GM21717 (cell line): ENCODE results near the gene PLK2.

Experiments used
- ATAC-seq: cut with Tn5 transposase; IDR thresholded peaks from one replicate; pipeline ENCODE4 v1.9.1; 2021; ENCODE audit warnings: mild to moderate bottlenecking, moderate library complexity; ENCODE audit not compliant: unreplicated experiment

The PLK2 gene

DNA sequence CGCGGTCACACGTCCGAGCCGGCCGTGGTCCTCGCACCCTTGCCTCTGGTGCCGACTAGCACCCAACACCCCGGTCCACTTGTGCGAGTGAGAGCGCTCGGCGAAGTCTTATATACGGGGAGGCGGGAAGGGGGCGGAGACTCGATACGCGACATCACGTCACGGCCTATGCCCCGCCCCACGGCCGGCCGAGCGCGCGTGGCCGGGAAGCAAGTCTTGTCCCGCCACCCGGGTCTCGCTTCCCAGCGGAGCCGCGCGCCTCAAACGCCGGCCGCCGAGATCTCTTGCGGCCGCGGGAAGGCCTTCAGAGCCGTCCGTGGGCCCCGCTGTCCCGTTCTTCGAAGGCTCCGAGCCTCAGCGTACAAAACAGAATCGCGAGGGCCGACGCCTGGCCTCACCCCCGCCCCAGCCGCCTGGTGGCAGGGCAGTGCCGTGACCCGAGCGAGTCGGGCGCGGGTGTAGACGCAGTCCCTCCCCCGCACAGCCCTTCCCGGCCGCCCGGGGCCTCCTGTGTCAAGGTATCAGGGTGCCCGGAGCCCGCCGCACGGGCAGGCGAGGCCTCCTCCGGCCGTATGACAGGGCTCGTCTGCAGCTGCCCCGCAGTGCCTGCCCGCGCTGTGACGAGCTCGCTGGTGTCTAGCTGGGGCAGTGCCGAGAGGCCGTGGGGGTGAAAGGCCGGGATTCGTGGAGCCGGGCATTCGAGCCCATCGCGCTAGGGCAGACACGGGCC is at the start of gene PLK2:
TSS of gene PLK2 (minus strand) at position 85 of the 730 bp plus-strand sequence. CDS start 127 bp downstream, outside the sequence.
- ATAC-seq = peak; percentile 85

DNA sequence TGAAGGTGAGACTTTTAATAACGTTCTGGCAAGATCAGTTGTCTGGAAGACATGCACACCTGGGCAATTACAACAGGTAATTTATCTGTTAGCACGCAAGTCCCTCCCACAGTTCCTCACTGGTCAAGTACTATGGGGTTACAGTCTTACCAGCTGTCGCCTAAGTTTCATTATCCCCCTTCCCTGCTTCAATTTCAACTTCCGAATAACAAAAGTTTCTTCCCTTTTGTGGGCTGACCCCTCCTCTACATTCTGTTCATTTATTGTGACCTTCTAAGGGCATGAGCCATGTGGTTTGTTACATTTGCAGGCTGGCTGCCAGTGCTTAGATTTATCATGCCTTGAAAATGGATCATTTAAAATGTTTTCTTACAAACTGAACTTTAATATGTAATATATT is 47.8 kb upstream of the PLK2 start:
- ATAC-seq = no peak

DNA sequence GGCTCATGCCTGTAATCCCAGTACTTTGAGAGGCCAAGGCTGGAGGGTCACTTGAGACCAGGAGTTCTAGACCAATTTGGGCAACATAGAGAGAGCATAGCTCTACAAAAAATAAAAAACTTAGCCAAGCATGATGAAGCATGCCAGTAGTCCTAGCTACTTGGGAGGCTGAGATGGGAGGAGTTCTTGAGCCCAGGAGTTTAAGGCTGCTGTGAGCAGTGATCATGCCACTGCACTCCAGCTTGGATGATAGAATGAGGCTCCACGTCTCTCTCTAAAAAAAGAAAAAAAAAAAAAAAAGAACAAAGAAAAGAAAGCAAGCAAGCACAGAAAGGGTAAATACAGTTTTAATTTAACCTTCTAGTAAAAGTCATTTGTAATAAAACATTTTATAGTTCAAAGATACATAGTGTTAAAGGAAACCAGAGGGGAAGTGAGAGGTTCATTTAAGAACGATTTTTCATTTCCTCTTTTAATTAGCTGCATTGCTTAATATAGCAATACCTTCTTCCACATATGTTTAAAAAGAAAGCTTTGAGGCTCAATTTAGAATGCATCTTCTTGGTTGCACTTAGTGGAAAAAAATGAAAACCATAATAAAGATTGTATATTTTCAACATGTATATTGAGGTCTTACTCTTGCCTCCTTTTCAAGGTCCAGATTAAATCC is 46.2 kb upstream of the PLK2 start:
- peak; percentile 86 for ATAC-seq

DNA sequence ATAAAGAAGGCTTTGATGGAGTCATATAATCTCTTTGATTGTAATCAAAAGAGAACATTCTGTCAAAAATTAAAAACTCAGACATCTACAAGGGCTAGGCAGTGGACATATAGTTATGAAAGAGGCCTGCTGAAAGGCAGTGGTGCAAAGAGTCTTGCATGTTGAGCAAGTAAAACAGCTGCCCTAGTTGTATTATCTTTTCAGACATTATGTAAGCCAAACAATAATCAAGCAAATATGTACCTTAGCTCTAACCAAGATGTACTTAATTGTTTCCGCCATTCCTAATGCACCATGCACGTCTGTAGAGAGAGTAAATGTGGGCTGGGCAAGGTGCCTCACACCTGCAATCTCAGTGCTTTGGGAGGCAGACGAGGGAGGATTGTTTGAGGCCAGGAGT is 45.6 kb upstream of the PLK2 start:
- no peak for ATAC-seq

DNA sequence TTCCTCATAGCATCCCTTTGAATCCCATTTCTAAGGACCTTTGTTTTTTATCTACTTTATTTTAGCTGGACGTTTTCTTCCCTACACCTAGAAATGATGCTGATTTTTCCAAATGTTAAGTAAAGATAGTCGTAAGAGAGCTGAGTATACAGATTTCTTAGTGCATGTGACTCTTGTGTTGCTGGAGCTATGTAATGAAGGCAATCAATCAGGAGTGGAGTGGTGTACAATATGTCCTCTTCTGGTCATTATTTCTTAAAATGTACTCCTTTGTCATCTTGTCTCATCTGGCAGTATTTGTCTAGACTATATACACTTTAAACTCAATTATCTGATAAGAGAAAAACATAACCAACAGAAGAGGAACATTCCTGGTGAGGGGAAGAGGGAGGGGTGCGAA is 44.9 kb upstream of the PLK2 start:
- no peak for ATAC-seq

DNA sequence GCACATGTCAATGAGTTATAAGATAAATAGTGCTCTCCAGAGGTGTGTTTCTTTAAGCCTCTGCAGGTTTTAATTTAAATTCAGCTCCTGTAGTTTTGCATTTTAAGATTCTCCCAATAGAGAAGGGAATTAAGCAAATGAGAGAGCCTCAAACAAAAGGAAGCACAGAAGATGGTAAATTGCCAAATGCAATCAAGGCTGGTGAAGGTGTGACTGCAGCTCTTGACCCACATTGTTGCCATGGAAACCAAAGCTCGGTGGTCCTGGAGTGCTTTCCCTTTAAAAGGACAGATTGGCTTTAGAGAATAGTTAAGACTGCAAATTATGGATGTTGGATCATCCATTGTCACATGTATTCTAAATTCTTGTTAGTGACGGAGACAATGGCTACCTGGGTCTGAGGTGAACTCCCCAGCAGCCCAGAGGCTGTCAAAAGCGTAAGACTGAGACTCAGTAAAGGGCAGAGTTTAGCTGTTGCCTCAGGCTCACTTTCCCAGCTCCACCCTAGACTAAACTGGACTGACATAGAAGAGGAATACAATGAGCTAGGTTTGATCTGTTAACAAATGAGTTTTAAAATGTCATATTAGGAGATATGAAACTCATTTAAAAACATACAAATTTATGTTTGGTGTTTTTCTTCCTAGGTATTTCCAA is 43.6 kb upstream of the PLK2 start:
- ATAC-seq = no peak

DNA sequence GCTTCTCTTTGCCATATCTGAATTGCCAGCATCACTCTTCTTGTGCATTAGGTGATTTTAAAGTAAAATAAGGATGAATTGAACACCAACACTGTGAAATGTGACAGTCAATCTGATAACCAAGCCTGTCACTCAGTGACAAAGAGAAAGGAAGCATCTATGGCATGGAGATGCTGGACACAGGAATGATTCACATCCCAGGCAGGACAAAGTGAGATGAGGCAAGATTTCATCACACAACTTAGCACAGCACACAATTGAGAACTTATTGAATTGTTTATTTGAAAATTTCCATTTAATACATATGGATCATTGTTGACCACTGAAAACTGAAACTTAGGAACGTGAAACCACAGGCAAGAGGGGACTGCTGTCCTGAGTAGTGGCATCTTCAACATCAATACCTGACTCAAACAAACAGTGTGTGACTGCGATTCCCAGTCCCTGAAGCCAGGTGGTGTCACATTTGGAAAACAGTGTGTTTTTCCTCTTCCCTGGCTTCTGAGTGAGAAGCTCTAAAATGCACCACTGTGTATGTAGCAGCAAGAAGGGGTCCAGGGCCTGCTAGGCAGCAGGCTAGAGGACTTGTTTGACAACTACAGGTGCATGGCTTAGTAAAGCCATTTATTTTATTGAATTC is 42.0 kb upstream of the PLK2 start:
- ATAC-seq = no peak

DNA sequence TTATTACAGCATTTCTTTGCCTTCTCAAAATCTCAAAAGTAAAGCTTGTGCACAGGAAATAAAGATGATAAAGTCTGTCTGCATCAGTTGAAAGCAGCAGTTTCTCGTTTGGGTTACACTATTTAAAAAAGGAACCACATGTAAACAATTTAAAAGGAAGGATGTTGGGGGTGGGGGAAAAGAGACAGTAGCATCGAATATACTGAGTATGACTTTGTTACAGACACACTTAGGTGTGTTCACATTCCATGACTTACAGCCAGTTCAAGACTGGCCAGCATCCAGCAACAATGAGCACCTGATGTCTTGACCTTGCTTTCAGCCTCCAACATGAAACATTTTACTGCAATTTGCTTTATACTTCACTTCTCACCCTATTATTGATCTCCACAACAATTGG is 40.1 kb upstream of the PLK2 start:
- no peak for ATAC-seq

DNA sequence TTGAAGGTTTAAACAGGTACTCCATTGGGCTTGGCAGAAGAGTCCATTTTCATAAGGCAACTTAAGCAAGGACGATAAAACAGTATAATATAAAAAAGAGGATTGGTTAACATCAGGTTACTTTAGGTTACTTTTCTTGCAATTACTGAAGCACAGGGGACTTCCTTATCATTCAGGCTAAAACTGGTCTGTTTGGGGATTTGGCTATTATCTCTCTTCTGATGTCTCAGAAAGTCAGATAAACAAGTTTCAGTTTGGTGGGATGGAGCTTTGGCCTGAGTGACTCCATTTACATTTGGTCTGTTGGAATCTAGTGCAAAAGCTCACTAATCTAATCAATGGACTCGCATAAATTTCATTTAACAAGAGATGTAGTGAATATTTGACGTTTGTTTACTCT is 39.3 kb upstream of the PLK2 start:
- ATAC-seq = no peak

DNA sequence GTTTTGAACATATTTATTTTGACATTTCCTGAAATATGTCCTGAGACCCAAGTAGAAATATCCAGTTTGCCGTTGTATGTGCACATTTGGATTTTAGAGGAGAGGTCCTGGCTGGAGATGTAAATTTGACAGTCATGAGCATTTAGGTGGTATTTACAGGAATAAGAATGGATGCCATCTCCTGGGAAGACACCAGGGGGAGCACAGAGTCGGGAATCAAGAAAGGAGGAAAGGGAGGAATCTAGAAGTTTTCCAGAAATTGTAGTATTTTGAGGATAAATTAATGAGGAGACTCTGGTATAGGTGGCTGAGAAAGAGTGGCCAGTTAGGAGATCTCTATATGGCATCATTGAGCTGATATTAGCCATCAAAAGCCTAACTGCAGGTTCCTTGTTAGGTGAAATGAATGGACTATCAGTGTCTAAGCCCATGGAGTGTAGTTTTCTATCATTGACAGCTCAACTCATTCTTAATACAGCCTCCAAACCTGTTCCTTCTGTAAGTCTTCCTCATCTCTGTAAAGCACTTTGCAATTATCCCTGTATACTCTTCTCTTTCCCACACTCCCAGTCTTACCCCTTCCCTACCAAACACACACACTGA is 38.6 kb upstream of the PLK2 start:
- ATAC-seq = no peak

DNA sequence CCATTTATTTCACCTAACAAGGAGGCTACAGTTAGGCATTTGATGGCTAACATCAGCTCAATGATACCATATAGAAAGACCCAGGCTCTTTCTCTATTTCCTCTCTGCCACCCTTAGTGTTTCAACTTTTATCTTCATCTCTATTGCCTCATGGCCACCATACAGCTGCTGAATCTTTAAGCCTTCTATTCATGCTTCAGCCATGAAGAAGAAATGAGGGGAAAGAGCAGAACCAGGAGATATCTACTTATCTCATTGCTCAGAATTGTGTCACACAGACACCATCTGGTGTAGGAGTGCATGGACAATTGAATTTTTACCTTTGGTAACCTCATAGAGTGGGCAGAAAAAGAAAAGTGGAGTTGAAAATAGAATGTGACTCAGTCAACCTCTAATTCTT is 38.0 kb upstream of the PLK2 start:
- no peak for ATAC-seq

DNA sequence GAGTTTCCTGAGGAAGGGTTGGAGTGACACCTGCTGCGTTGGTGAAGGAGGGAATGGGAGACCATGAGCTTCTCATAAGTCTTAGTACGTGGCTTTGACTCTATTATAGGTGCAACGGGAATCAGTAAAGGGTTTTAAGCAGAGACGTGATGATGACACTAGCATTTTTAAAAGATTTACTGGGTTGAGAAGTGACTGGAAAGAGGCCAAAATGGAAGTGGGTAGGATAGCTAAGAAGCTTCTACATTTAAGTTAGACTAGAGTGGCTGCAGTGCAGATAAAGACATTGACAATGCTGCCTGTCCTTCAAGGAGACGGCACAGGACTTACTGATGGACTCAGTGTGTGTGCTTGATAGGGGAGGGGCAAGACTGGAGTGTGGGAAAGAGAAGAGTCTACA is 37.5 kb upstream of the PLK2 start:
- ATAC-seq = no peak

DNA sequence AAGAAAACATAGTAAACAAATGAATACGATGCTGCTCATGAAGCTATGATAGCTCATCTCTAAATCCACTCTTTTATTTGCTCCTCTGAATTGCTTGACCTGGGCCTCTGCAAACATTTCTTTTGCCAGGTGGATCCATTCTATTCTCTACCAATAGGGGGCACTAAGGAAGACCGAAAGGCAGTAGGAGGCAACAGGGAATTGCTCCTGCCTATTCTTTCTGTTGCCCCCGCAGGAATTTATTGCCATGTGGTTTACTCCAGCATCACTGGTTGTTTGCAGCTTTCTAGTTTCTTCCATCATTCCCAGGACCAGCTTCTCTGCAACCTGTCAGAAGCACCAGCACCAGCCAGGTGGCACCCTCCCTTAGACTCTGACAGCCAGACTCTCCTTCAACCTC is 36.6 kb upstream of the PLK2 start:
- no peak for ATAC-seq

DNA sequence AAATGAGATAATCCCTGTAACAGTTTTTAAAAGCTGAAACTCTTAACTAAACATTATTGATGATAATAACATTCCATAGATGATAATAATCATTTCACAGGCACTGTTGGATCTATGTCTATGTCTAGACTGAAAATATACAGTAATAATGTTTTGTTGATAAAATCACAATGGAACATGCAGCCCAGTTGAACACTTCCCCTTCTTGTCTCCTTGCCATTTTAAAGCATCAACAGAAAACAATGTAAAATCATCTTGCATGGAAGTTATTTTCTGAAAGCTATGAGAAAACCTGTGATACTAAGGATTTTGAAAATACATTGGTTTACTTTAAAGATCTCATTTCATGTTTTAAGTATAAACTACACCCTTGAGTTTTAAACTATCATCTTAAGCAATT is 33.3 kb upstream of the PLK2 start:
- ATAC-seq = no peak

DNA sequence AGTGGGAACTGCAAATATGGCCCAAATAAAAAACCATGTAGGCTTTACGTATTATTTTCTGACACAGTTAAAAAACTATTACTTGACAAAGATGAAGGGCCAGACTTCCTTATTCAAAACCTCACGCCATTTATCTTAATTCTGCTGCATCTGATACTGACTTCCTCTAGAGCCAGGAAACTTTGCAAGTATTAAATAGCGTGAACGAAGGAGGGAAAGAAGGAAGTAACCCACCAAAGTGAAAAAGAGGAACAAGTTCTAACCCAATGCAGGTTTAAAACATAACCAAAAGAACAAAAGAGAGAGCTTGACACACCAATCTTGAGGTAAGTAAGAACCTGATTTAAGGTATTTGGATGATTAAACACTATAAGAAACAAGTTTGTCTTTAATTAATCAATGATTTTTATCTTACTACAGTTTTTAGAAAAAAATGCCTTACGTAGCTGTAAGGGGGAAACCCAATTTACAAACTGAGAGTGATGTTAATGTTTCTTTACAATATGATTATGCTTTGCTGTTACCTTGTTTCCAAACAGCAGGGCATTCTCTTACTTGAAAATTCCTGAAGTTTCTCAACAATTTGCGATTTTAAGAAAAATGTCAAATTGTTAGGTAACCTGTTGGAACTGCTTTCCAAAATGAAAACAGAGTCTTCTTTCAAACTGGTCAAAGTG is 31.5 kb upstream of the PLK2 start, which contains the start of gene GAPT:
TSS of gene GAPT (plus strand) at position 220 of the 677 bp plus-strand sequence. CDS start 3,102 bp downstream, outside the sequence.
- ATAC-seq = peak; percentile 87

DNA sequence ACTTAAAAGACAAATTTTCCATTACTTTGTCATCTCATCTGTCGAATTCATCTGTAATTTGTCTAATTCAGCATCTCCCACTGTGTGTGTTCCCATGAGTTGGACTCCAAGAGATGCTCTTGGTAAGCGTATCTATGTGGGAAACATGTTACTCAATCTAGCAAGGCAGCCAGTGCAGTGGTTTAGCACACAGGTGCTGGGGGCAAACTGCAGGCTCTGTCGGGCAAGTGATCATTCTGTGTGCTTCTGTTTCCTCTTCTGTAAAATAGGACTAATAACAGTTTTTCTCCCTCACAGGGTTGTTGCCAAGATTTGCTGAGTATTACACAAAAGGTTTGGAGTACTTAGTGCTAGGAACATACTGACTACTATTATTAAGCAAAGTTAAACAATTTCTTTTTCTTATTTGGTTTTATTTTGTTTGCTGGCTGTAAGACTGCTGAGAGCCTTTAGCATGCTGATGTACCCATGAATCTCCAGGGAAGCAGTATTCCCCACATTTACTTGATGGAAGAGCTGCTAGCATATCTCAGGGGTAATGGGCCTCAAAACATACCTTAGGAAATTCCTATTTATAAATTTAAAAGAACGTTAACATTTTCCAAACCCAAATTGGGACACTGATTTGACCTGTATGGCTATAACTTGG is 30.6 kb upstream of the PLK2 start:
- no peak for ATAC-seq

DNA sequence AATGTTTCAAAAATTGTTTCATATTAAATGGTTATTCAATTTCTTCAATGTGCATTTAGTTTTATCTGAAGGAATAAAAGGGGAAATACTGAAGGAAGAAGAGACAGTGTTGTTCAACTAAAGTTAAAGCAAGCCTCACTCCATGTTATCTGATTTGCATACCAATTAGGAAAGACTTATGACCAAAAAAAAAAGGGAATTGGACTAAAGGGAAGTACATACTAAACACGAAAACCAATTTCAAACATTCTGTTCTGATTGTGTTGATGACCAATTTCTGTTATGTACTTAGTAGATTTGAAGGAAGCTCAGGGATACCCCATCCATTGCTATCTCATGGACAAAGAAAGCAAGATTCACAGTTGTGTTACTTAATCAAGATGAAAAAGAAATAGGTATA is 26.4 kb upstream of the PLK2 start:
- no peak for ATAC-seq

DNA sequence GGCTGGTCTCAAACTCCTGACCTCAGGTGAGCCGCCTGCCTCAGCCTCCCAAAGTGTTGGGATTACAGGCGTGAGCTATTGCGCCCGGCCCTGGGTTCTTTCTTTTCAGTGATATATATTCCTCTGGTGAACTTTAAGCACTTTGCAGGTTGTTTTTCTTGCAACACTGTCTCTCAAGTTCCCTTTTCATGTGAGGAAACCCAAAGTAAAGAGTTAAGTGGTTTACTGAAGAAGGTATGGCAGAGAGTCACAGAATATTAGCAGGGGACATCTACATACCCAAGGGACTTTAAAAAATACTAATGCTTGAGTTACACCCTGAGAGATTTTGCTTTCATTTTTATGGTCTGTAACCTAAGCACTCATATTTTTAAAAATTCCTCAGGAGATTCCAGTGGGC is 24.6 kb upstream of the PLK2 start:
- ATAC-seq = no peak

DNA sequence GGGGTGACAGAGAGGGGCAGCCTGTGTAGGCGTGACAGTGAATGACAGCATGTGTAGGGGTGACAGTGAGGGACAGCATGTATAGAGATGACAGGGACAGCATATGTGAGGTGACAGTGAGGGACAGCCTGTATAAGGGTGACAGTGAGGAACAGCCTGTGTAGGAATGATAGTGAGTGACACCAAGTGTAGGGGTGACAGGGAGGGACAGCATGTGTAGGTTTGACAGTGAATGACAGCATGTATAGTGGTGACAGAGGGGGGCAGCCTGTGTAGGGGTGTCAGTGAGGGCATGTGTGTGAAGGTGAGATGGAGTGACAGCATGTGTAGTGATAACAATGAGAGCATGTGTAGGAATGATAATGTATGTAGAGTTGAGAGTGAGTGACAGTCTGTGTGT is 22.6 kb upstream of the PLK2 start:
- ATAC-seq = no peak

DNA sequence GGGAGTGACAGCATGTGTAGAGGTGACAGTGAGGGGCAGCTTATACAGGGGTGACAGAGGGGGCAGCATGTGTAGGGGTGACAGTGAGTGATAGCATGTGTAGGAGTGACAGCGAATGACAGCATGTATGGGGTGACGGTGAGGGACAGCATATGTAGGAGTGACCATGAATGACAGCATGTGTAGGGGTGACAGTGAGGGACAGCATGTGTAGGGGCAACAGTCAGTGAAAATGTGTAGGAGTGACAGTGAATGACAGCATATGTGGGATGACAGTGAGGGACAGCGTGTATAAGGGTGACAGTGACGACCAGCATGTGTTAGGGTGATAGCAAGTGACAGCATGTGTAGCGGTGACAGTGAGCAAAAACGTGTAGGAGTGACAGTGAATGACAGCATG is 21.9 kb upstream of the PLK2 start:
- ATAC-seq = no peak
